Ishikawa (cell line): ENCODE results near the gene DACT2.

ENCODE experiments used
- CEBPB ChIP-seq: IDR thresholded peaks from 2 replicates; pipeline ENCODE4 v1.6.1; 2012
- CREB1 ChIP-seq: IDR thresholded peaks from 2 replicates; pipeline ENCODE4 v1.6.1; 2012; ENCODE audit warnings: low read depth
- EGR1 ChIP-seq: IDR thresholded peaks from 2 replicates; pipeline ENCODE4 v1.6.1; 2012
- EP300 ChIP-seq: IDR thresholded peaks from 2 replicates; pipeline ENCODE4 v1.6.1; 2012; ENCODE audit warnings: borderline replicate concordance
- FOXM1 ChIP-seq: IDR thresholded peaks from 2 replicates; pipeline ENCODE4 v1.6.1; 2012; ENCODE audit warnings: low read depth, borderline replicate concordance
- MAX ChIP-seq: IDR thresholded peaks from 2 replicates; pipeline ENCODE4 v1.6.1; 2012
- NFIC ChIP-seq: IDR thresholded peaks from 2 replicates; pipeline ENCODE4 v1.6.1; 2012
- RAD21 ChIP-seq: IDR thresholded peaks from 2 replicates; pipeline ENCODE4 v1.6.1; 2012; ENCODE audit warnings: low read depth
- REST ChIP-seq: IDR thresholded peaks from 2 replicates; pipeline ENCODE4 v1.6.1; 2012; ENCODE audit warnings: low read depth, mild to moderate bottlenecking
- TAF1 ChIP-seq: IDR thresholded peaks from 2 replicates; pipeline ENCODE4 v1.6.1; 2012; ENCODE audit warnings: low read depth, mild to moderate bottlenecking
- TCF12 ChIP-seq: IDR thresholded peaks from 2 replicates; pipeline ENCODE4 v1.6.1; 2012; ENCODE audit warnings: low read depth
- TEAD4 ChIP-seq: IDR thresholded peaks from 2 replicates; pipeline ENCODE4 v1.6.1; 2012
- USF1 ChIP-seq: IDR thresholded peaks from 2 replicates; pipeline ENCODE4 v1.6.1; 2012
- YY1 ChIP-seq: IDR thresholded peaks from 2 replicates; pipeline ENCODE4 v1.6.1; 2012; ENCODE audit warnings: low read depth
- ZBTB7A ChIP-seq: IDR thresholded peaks from 2 replicates; pipeline ENCODE4 v1.6.1; 2012; ENCODE audit warnings: low read depth

The DACT2 gene

GRCh38 chr6:168283686-168284025 is 35.9 kb downstream of the DACT2 start:
- TF ChIP-seq MAX (no peak), FOXM1 (no peak), CEBPB (no peak), ZBTB7A (no peak), USF1 (no peak), EGR1 (no peak), TAF1 (no peak), REST (no peak), EP300 (no peak)

DNA sequence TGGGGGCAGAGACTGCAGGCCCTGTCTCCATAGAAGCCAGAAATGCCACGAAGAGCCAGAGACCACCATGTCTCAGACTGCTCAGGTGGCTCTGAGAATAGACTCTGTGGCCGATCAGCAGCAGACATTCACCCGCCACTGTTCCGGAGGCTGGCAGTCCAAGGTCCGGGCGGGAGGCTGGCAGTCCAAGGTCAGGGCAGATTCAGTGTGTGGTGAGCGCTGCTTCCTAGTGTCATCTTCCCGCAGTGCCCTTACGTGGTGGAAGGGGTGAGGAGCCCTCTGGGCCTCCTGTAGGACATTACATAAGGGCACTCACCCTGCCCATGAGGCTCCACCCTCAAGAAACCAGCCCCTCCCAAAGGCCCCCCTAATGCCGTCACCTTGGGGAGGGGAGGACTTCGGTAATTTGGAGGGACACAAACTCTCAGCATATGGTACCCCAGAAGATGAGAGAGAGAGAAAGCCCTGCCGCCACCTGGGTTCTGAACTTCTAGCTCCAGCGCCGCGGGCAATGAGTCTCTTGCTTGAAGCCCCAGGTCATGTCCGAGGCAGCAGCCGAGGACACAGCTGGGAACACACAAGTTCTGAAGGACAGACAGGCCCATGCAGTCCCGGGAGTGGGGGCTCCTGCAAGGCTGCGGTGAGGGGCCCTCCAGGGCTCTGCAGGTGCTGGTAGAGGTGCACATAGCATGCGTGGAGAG is 36.4 kb downstream of the DACT2 start:
- no peak for TF ChIP-seq ZBTB7A
- no peak for TF ChIP-seq MAX
- no peak for TF ChIP-seq REST
- no peak for TF ChIP-seq TEAD4
- no peak for TF ChIP-seq EGR1
- TF ChIP-seq YY1: no peak
- TF ChIP-seq CREB1: no peak
- TF ChIP-seq TCF12: no peak
- no peak for TF ChIP-seq TAF1
- no peak for TF ChIP-seq RAD21

- TF ChIP-seq REST (no peak), CREB1 (no peak), TAF1 (no peak), NFIC (no peak), TEAD4 (no peak), CEBPB (no peak), FOXM1 (no peak), MAX (no peak), YY1 (no peak), RAD21 (no peak), USF1 (no peak), EP300 (no peak), EGR1 (no peak), TCF12 (no peak), ZBTB7A (no peak)
Measured at GRCh38 chr6:168281826-168282225, 37.8 kb downstream of the DACT2 start.

DNA sequence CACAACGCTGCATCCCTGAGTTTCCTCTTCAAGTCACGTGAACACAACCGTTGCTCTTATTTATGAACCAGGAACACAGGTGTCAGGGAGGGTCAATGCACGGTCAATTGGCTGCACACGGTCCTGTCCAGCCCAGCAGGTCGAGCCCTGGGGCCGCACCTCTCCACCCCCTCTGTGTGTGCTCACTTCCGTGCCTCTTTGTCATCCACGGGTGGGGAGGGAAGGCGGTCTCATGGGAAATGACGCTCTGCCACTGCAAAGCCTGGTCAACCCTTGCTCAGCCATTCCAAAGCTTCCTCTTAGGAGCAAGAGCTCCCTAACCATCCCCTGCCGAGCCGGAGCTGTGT is 38.7 kb downstream of the DACT2 start:
- peak; percentile 61; the same call in 1 of the 2 replicates for TF ChIP-seq USF1
- no peak for TF ChIP-seq TEAD4
